Transverse colon (tissue), 4 donors: ENCODE data around the gene SETX.

Experiments
- CTCF ChIP-seq, 5 experiments: fragments of 200-600 bp in 3 of 5; fragments of 450-650 bp in 2 of 5; sonication (generic) in 3 of 5; IDR thresholded peaks; 1 replicate in 2 of 5; 2 replicates in 3 of 5; pipeline ENCODE4 v1.5.1; 2016 to 2017; ENCODE audit warnings: antibody characterized with exemption in 5 of 5, inconsistent platforms in 3 of 5, mild to moderate bottlenecking in 2 of 5, moderate library complexity in 1 of 5
- EP300 ChIP-seq: sonication (generic); formaldehyde crosslinking; IDR thresholded peaks from one replicate; pipeline ENCODE4 v1.6.1; 2017; ENCODE audit warnings: antibody characterized with exemption, low read depth
- POLR2A ChIP-seq: fragments of 450-650 bp; IDR thresholded peaks from one replicate; pipeline ENCODE4 v1.6.1; 2016; ENCODE audit warnings: antibody characterized with exemption, mild to moderate bottlenecking, moderate library complexity
- POLR2AphosphoS5 ChIP-seq, 3 donors: sonication (generic); formaldehyde crosslinking; IDR thresholded peaks; one replicate each; pipeline ENCODE4 v1.6.1; 2016; ENCODE audit warnings: antibody characterized with exemption in 3 of 3

GRCh38 chr9:132370592-132370991, 15.8 kb upstream of the SETX start:
- TF ChIP-seq EP300, result no peak
- TF ChIP-seq CTCF (IDR thresholded peaks at IDR 0.05), result no peak
- no peak for TF ChIP-seq POLR2A
- TF ChIP-seq POLR2AphosphoS5 (IDR thresholded peaks at IDR 0.05), result no peak
